ENCODE measurements around the gene L3MBTL4. TPM values are rescaled to one million over a fixed set of nuclear protein-coding genes. Genes with fewer than 3 reads are reported as not detected.

The L3MBTL4 gene
- polyA plus RNA-seq, 1 of the 3 experiments (the other 2 are of a cell fraction): 0.02 TPM

- TF ChIP-seq EP300 (IDR thresholded peaks at IDR 0.05; ENCODE audit: borderline replicate concordance in 1 of 2, low read depth in 1 of 2, low read length in 1 of 2) (no peak), YY1 (IDR thresholded peaks at IDR 0.05; ENCODE audit: low read depth) (no peak), TEAD4 (IDR thresholded peaks at IDR 0.05; ENCODE audit: borderline replicate concordance, insufficient read depth) (no peak), FOSL2 (IDR thresholded peaks at IDR 0.05; ENCODE audit: borderline replicate concordance, low read depth) (no peak), ELF1 (IDR thresholded peaks at IDR 0.05) (no peak)
These were observed 71.7 kb downstream of the L3MBTL4 start (continued) for GRCh38 chr18:6342990-6343389.

- CTCF ChIA-PET: no interaction called here
- DNase-seq: no peak
- H3K9me3 ChIP-seq: no peaks in the 10 kb centered on the region
These were observed 73.0 kb downstream of the L3MBTL4 start for GRCh38 chr18:6341709-6342108.

GRCh38 chr18:6341303-6341702 is 73.4 kb downstream of the L3MBTL4 start:
- TF ChIP-seq POLR2AphosphoS5 (IDR thresholded peaks at IDR 0.05; ENCODE audit: low read depth, low read length): no peak
- no peak for TF ChIP-seq EP300 (IDR thresholded peaks at IDR 0.05; ENCODE audit: borderline replicate concordance in 1 of 2, low read depth in 1 of 2, low read length in 1 of 2)
- no peak for TF ChIP-seq IRF3 (IDR thresholded peaks at IDR 0.05; ENCODE audit: low read depth, low read length)
- no peak for TF ChIP-seq SIN3A (IDR thresholded peaks at IDR 0.05; ENCODE audit: borderline replicate concordance, low read depth, low read length)
- TF ChIP-seq FOXM1 (IDR thresholded peaks at IDR 0.05; ENCODE audit: low read depth): no peak
- no peak for TF ChIP-seq CHD2 (IDR thresholded peaks at IDR 0.05; ENCODE audit: low read length, partially characterized antibody)
- no peak for TF ChIP-seq MAX (IDR thresholded peaks at IDR 0.05; ENCODE audit: low read depth)
- no peak for TF ChIP-seq USF2 (IDR thresholded peaks at IDR 0.05; ENCODE audit: borderline replicate concordance, low read depth, low read length)
- no peak for TF ChIP-seq TCF12 (IDR thresholded peaks at IDR 0.05)
- TF ChIP-seq FOSL2 (IDR thresholded peaks at IDR 0.05; ENCODE audit: borderline replicate concordance, low read depth): no peak
- no peak overlapping the region for H2AFZ ChIP-seq (ENCODE audit: low read depth)
- H3K4me2 ChIP-seq: no peak overlapping the region
- no peaks in the 10 kb centered on the region for H4K20me1 ChIP-seq (ENCODE audit: insufficient read depth)
- H3K79me2 ChIP-seq (ENCODE audit: insufficient read depth): no peaks in the 10 kb centered on the region
- H3F3A ChIP-seq (replicated peaks; ENCODE audit: insufficient read depth): no peaks in the 10 kb centered on the region
- H3K27ac ChIP-seq (ENCODE audit: low read depth in 2 of 2, low read length in 1 of 2): no peak overlapping the region
- H3K27me3 ChIP-seq (ENCODE audit: insufficient read depth): no peaks in the 10 kb centered on the region
- H3K4me1 ChIP-seq (ENCODE audit: control insufficient read depth in 1 of 2, insufficient read depth in 2 of 2, low read depth in 1 of 2, low read length in 1 of 2): no peaks in the 10 kb centered on the region
- H3K9ac ChIP-seq: no peak overlapping the region
- H3K9me2 ChIP-seq: no peaks in the 10 kb centered on the region
- DNase-seq: no peak
- H3K9me3 ChIP-seq: no peaks in the 10 kb centered on the region
- H3K36me3 ChIP-seq (replicated peaks in 1 of 2; ENCODE audit: control insufficient read depth in 1 of 2, insufficient read depth in 2 of 2, low read length in 1 of 2): no peaks in the 10 kb centered on the region
- POLR2A ChIA-PET: no interaction called here
- H3K4me3 ChIP-seq (ENCODE audit: low read depth in 2 of 2, low read length in 1 of 2): no peak overlapping the region
- CTCF ChIA-PET: no interaction called here

More at GRCh38 chr18:6341709-6342108, 73.0 kb downstream of the L3MBTL4 start:
- POLR2A ChIA-PET: no interaction called here
- Histone ChIP-seq H3K36me3 (replicated peaks in 1 of 2; ENCODE audit: control insufficient read depth in 1 of 2, insufficient read depth in 2 of 2, low read length in 1 of 2) (no peaks in the 10 kb centered on the region), H3K79me2 (ENCODE audit: insufficient read depth) (no peaks in the 10 kb centered on the region), H3K4me1 (ENCODE audit: control insufficient read depth in 1 of 2, insufficient read depth in 2 of 2, low read depth in 1 of 2, low read length in 1 of 2) (no peaks in the 10 kb centered on the region), H3K9me2 (no peaks in the 10 kb centered on the region), H3K27ac (ENCODE audit: low read depth in 2 of 2, low read length in 1 of 2) (no peak overlapping the region), H3K4me2 (no peak overlapping the region), H3K4me3 (ENCODE audit: low read depth in 2 of 2, low read length in 1 of 2) (no peak overlapping the region), H3F3A (replicated peaks; ENCODE audit: insufficient read depth) (no peaks in the 10 kb centered on the region), H4K20me1 (ENCODE audit: insufficient read depth) (no peaks in the 10 kb centered on the region), H3K9ac (no peak overlapping the region), H2AFZ (ENCODE audit: low read depth) (no peak overlapping the region), H3K27me3 (ENCODE audit: insufficient read depth) (no peaks in the 10 kb centered on the region)
- TF ChIP-seq EP300 (IDR thresholded peaks at IDR 0.05; ENCODE audit: borderline replicate concordance in 1 of 2, low read depth in 1 of 2, low read length in 1 of 2) (no peak), TAF1 (IDR thresholded peaks at IDR 0.05; ENCODE audit: borderline replicate concordance, low read depth, low read length) (no peak)

All from SK-N-SH (cell line).